ENCODE measurements around the gene MYOM3.

Gene MYOM3

GRCh38 chr1:24095140-24095859 is 16.6 kb downstream of the MYOM3 start:
- no peak for DNase-seq

- no peak for DNase-seq
Observed at GRCh38 chr1:24094554-24094953, 17.4 kb downstream of the MYOM3 start.

GRCh38 chr1:24093732-24094131 is 18.2 kb downstream of the MYOM3 start:
- DNase-seq = no peak

- DNase-seq = no peak
Observed at GRCh38 chr1:24092979-24093378, 19.0 kb downstream of the MYOM3 start.

- no peak for DNase-seq
Observed at GRCh38 chr1:24091971-24092482, 19.9 kb downstream of the MYOM3 start.

- no peak for DNase-seq
Observed at GRCh38 chr1:24090736-24091135, 21.2 kb downstream of the MYOM3 start.

GRCh38 chr1:24089743-24090555 is 22.0 kb downstream of the MYOM3 start:
- DNase-seq = no peak

- DNase-seq = peak in 1 of 5 experiments; percentile 22
Observed at GRCh38 chr1:24089027-24089742, 22.8 kb downstream of the MYOM3 start.

GRCh38 chr1:24086466-24086865 is 25.5 kb downstream of the MYOM3 start:
- no peak for DNase-seq

- no peak for DNase-seq
Observed at GRCh38 chr1:24085546-24085945, 26.4 kb downstream of the MYOM3 start.

GRCh38 chr1:24085007-24085406 is 26.9 kb downstream of the MYOM3 start:
- DNase-seq = no peak

- DNase-seq = no peak
Observed at GRCh38 chr1:24084050-24084449, 27.9 kb downstream of the MYOM3 start.

GRCh38 chr1:24082372-24082771 is 29.6 kb downstream of the MYOM3 start:
- DNase-seq = no peak

- no peak for DNase-seq
Observed at GRCh38 chr1:24081190-24081589, 30.7 kb downstream of the MYOM3 start.

GRCh38 chr1:24080131-24080530 is 31.8 kb downstream of the MYOM3 start:
- DNase-seq = no peak

GRCh38 chr1:24077278-24077978 is 34.5 kb downstream of the MYOM3 start:
- no peak for DNase-seq

GRCh38 chr1:24075946-24076345 is 36.0 kb downstream of the MYOM3 start:
- DNase-seq = no peak

- DNase-seq = no peak
Observed at GRCh38 chr1:24075590-24075854, 36.4 kb downstream of the MYOM3 start.

GRCh38 chr1:24074817-24075589 is 36.9 kb downstream of the MYOM3 start:
- no peak for DNase-seq

- DNase-seq = no peak
Observed at GRCh38 chr1:24074196-24074595, 37.7 kb downstream of the MYOM3 start.

GRCh38 chr1:24071941-24072340 is 40.0 kb downstream of the MYOM3 start:
- no peak for DNase-seq

- DNase-seq = peak in 4 of 5 experiments; percentile 18 to 70 (median 56)
Observed at GRCh38 chr1:24070821-24071393, 41.0 kb downstream of the MYOM3 start.
